Measurements from ENCODE around the gene JSRP1. TPM values are rescaled to one million over a fixed set of nuclear protein-coding genes. Genes with fewer than 3 reads are reported as not detected.
A peak's percentile ranks its signal among the peaks of the same experiment; 100 is the strongest.

JSRP1 gene
- polyA plus RNA-seq, 1 of the 3 experiments (the other 2 are of a cell fraction): 0.76 TPM

DNA sequence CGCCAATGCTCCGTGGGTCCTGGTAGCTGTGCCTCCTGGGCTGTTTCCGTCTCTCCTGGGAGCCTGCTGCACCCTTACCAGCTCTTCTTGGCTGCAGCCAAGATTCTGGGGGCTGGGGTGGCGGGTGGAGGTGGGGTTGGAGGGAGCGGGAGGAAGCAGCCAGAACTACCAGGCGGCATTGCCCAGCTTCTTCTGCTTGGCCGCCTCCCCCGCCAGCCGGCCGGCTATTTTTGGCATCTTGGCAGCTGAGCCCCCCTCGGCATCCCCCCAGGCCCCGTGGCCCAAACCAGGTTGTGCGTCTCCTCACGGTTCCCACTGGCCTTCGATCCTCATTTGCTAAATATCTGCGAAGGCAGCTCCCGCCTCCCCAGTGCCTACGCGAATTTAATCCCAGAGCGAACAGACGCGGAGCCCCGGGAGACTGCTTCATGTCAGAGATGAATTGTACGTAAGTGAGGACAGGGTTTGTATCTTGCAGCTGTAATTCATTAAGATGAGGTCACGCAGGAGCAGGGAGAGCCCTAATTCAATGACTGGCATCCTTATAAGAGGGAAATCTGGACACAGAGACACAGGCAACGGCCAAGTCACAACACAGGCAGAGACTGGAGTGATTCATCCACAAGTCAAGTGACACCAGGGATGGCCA is 38.6 kb upstream of the JSRP1 start (continued):
- TF ChIP-seq, protein P1, sequence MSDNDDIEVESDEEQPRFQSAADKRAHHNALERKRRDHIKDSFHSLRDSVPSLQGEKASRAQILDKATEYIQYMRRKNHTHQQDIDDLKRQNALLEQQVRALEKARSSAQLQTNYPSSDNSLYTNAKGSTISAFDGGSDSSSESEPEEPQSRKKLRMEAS (IDR thresholded peaks at IDR 0.05; ENCODE audit: low read depth): no peak
- TF ChIP-seq RAD21 (IDR thresholded peaks at IDR 0.05; ENCODE audit: low read length): no peak
- no peak for TF ChIP-seq ELF1 (IDR thresholded peaks at IDR 0.05)
- 0 out of 2 replicates have a peak, but pooled peaks have one; percentile 21 for TF ChIP-seq MXI1 (IDR thresholded peaks at IDR 0.05; ENCODE audit: low read depth, low read length)
- no peak for TF ChIP-seq TEAD4 (IDR thresholded peaks at IDR 0.05; ENCODE audit: borderline replicate concordance, insufficient read depth)
- TF ChIP-seq, protein P2, sequence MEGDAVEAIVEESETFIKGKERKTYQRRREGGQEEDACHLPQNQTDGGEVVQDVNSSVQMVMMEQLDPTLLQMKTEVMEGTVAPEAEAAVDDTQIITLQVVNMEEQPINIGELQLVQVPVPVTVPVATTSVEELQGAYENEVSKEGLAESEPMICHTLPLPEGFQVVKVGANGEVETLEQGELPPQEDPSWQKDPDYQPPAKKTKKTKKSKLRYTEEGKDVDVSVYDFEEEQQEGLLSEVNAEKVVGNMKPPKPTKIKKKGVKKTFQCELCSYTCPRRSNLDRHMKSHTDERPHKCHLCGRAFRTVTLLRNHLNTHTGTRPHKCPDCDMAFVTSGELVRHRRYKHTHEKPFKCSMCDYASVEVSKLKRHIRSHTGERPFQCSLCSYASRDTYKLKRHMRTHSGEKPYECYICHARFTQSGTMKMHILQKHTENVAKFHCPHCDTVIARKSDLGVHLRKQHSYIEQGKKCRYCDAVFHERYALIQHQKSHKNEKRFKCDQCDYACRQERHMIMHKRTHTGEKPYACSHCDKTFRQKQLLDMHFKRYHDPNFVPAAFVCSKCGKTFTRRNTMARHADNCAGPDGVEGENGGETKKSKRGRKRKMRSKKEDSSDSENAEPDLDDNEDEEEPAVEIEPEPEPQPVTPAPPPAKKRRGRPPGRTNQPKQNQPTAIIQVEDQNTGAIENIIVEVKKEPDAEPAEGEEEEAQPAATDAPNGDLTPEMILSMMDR (IDR thresholded peaks at IDR 0.05): no peak
- TF ChIP-seq, protein P3, sequence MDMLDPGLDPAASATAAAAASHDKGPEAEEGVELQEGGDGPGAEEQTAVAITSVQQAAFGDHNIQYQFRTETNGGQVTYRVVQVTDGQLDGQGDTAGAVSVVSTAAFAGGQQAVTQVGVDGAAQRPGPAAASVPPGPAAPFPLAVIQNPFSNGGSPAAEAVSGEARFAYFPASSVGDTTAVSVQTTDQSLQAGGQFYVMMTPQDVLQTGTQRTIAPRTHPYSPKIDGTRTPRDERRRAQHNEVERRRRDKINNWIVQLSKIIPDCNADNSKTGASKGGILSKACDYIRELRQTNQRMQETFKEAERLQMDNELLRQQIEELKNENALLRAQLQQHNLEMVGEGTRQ (IDR thresholded peaks at IDR 0.05; ENCODE audit: borderline replicate concordance, low read depth, low read length): no peak
- TF ChIP-seq SIN3A (IDR thresholded peaks at IDR 0.05; ENCODE audit: borderline replicate concordance, low read depth, low read length): peak; percentile 72; the same call in 1 of the 2 replicates
- TF ChIP-seq, protein P4, sequence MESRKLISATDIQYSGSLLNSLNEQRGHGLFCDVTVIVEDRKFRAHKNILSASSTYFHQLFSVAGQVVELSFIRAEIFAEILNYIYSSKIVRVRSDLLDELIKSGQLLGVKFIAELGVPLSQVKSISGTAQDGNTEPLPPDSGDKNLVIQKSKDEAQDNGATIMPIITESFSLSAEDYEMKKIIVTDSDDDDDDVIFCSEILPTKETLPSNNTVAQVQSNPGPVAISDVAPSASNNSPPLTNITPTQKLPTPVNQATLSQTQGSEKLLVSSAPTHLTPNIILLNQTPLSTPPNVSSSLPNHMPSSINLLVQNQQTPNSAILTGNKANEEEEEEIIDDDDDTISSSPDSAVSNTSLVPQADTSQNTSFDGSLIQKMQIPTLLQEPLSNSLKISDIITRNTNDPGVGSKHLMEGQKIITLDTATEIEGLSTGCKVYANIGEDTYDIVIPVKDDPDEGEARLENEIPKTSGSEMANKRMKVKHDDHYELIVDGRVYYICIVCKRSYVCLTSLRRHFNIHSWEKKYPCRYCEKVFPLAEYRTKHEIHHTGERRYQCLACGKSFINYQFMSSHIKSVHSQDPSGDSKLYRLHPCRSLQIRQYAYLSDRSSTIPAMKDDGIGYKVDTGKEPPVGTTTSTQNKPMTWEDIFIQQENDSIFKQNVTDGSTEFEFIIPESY (IDR thresholded peaks at IDR 0.05; ENCODE audit: borderline replicate concordance, low read depth): peak; percentile 60; the same call in 1 of the 2 replicates
- TF ChIP-seq EZH2phosphoT487 (IDR thresholded peaks at IDR 0.05; ENCODE audit: borderline replicate concordance, low read depth): no peak
- TF ChIP-seq, protein P5, sequence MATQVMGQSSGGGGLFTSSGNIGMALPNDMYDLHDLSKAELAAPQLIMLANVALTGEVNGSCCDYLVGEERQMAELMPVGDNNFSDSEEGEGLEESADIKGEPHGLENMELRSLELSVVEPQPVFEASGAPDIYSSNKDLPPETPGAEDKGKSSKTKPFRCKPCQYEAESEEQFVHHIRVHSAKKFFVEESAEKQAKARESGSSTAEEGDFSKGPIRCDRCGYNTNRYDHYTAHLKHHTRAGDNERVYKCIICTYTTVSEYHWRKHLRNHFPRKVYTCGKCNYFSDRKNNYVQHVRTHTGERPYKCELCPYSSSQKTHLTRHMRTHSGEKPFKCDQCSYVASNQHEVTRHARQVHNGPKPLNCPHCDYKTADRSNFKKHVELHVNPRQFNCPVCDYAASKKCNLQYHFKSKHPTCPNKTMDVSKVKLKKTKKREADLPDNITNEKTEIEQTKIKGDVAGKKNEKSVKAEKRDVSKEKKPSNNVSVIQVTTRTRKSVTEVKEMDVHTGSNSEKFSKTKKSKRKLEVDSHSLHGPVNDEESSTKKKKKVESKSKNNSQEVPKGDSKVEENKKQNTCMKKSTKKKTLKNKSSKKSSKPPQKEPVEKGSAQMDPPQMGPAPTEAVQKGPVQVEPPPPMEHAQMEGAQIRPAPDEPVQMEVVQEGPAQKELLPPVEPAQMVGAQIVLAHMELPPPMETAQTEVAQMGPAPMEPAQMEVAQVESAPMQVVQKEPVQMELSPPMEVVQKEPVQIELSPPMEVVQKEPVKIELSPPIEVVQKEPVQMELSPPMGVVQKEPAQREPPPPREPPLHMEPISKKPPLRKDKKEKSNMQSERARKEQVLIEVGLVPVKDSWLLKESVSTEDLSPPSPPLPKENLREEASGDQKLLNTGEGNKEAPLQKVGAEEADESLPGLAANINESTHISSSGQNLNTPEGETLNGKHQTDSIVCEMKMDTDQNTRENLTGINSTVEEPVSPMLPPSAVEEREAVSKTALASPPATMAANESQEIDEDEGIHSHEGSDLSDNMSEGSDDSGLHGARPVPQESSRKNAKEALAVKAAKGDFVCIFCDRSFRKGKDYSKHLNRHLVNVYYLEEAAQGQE (IDR thresholded peaks at IDR 0.05; ENCODE audit: low read depth, low read length): peak; percentile 43; the same call in 1 of the 2 replicates
- peak; percentile 90 for TF ChIP-seq FOXJ3 (CRISPR knock-in tag; IDR thresholded peaks at IDR 0.05)
- TF ChIP-seq MEF2A (IDR thresholded peaks at IDR 0.05; ENCODE audit: borderline replicate concordance, low read depth): peak; percentile 49; the same call in 1 of the 2 replicates
- TF ChIP-seq, protein P6, sequence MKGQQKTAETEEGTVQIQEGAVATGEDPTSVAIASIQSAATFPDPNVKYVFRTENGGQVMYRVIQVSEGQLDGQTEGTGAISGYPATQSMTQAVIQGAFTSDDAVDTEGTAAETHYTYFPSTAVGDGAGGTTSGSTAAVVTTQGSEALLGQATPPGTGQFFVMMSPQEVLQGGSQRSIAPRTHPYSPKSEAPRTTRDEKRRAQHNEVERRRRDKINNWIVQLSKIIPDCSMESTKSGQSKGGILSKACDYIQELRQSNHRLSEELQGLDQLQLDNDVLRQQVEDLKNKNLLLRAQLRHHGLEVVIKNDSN (IDR thresholded peaks at IDR 0.05; ENCODE audit: borderline replicate concordance, low read depth): no peak; the same call in 1 of the 2 replicates
- no peak for TF ChIP-seq SMC3 (IDR thresholded peaks at IDR 0.05; ENCODE audit: low read depth, low read length)
- TF ChIP-seq NRF1 (IDR thresholded peaks at IDR 0.05; ENCODE audit: low read depth, low read length): no peak
- peak; percentile 80; the same call in 1 of the 2 replicates for TF ChIP-seq RXRA (IDR thresholded peaks at IDR 0.05; ENCODE audit: borderline replicate concordance, low read depth)
